ENCODE results near the gene CABCOCO1.

DNA sequence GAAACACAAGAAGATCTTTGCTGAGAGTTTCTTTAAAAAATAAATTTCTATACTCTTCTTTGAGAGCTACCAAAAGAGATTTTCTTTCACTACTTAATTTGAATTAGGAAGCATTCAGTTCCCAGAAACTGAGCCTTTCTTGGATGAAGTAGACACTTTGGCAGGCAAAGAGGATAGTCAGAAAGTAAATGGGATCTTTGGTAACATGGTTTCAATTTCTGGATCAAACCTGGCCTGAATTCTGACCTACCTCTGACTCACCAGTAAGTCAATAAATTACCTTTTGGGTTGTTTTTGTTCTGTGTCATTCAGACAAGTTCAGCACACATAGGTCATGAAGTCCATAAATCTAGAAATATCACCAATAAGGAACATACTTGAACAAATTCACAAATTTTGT lies 26.8 kb upstream of the CABCOCO1 start:
- TF ChIP-seq CTCF (IDR thresholded peaks at IDR 0.05): no peak
- no peak for TF ChIP-seq POLR2A (IDR thresholded peaks at IDR 0.05)

Measured in body of pancreas (tissue), 4 donors.